K562 (cell line): ENCODE results near the gene STX1A. TPM values are rescaled to one million over a fixed set of nuclear protein-coding genes. Genes with fewer than 3 reads are reported as not detected.

ENCODE experiments used
- ATF1 ChIP-seq, 2 experiments: fragments of 450-650 bp in 1 of 2; IDR thresholded peaks; 2 replicates each; pipeline ENCODE4 v1.6.1; 2016; ENCODE audit warnings: missing compliant biosample characterization in 1 of 2, missing genetic modification characterization in 1 of 2
- DPF2 ChIP-seq: fragments of 450-650 bp; IDR thresholded peaks from 2 replicates; pipeline ENCODE4 v1.6.1; 2016
- ETV1 ChIP-seq: fragments of 450-650 bp; conservative IDR thresholded peaks from 2 replicates; pipeline ENCODE4 v1.6.1; 2016; ENCODE audit warnings: missing genetic modification characterization, control low read depth, low read depth, missing compliant biosample characterization
- HDAC2 ChIP-seq: fragments of 450-650 bp; IDR thresholded peaks from 2 replicates; pipeline ENCODE4 v1.6.1; 2016; ENCODE audit warnings: mild to moderate bottlenecking
- KDM4B ChIP-seq, 2 experiments: fragments of 450-650 bp in 1 of 2; sonication (generic) in 1 of 2; IDR thresholded peaks; 2 replicates each; pipeline ENCODE4 v1.6.1; 2016 to 2017; ENCODE audit warnings: borderline replicate concordance in 2 of 2, antibody characterized with exemption in 1 of 2, low read depth in 1 of 2, mild to moderate bottlenecking in 1 of 2
- MYNN ChIP-seq, 2 experiments: sonication (generic); formaldehyde crosslinking in 1 of 2; IDR thresholded peaks; 2 replicates each; pipeline versions ENCODE4 v1.5.0 to v1.6.1; 2016 to 2020; ENCODE audit warnings: antibody characterized with exemption in 1 of 2, missing genetic modification reagents in 1 of 2
- NRF1 ChIP-seq, 2 experiments: fragments of 450-650 bp; IDR thresholded peaks in 1 of 2; conservative IDR thresholded peaks in 1 of 2; 2 replicates each; pipeline ENCODE4 v1.6.1; 2014; ENCODE audit warnings: mild to moderate bottlenecking in 2 of 2
- RNF2 ChIP-seq: sonication (generic); IDR thresholded peaks from 2 replicates; pipeline ENCODE4 v1.6.1; 2016
- RUNX1 ChIP-seq: sonication (generic); IDR thresholded peaks from 2 replicates; pipeline ENCODE4 v1.6.1; 2016; ENCODE audit warnings: antibody characterized with exemption, low read depth
- polyA plus RNA-seq, 8 experiments: library from polyadenylated mRNA; depleted of rRNA in 4 of 8; stranded (reverse) in 5 of 8; unstranded in 3 of 8; fragments of >200 nt; fragmentation: Nextera tagmentation in 2 of 8; fragmentation: Illumina TruSeq in 1 of 8; extraction: Ambion mirVana in 2 of 8; extraction: Trizol in 1 of 8; gene quantifications; 2 replicates each; pipeline versions ENCODE4 v1.2.1 to v1.2.3, GENCODE V29; 2011 to 2014; ENCODE audit warnings: inconsistent platforms in 1 of 8, missing spikeins in 1 of 8
- total RNA-seq, 7 experiments: library from RNA; depleted of rRNA in 6 of 7; stranded (reverse); fragments of >200 nt in 6 of 7; fragmentation: Illumina TruSeq in 2 of 7; extraction: Trizol in 2 of 7; gene quantifications; 2 replicates each; pipeline versions ENCODE4 v1.2.1 to v1.2.3, GENCODE V29; 2011 to 2021; ENCODE audit warnings: low replicate concordance in 1 of 7
- TF ChIP-seq, protein P1 (sequence below): fragments of 450-650 bp; IDR thresholded peaks from 2 replicates; pipeline ENCODE4 v1.6.1; 2017; ENCODE audit warnings: antibody characterized with exemption, mild to moderate bottlenecking
- TF ChIP-seq, protein P2 (sequence below): fragments of 150-350 bp; IDR thresholded peaks from 2 replicates; pipeline ENCODE4 v1.6.1; 2014; ENCODE audit warnings: low read depth, mild to moderate bottlenecking, low read length, borderline replicate concordance
- TF ChIP-seq, protein P3 (sequence below): fragments of 250-450 bp; sonication (Bioruptor Pico); IDR thresholded peaks from 2 replicates; pipeline ENCODE4 v1.5.0; 2022; ENCODE audit warnings: mild to moderate bottlenecking
- TF ChIP-seq, protein P4 (sequence below), 3 experiments: IDR thresholded peaks in 2 of 3; conservative IDR thresholded peaks in 1 of 3; 2 replicates each; pipeline ENCODE4 v1.5.1; 2011 to 2012; ENCODE audit warnings: low read length in 3 of 3, mild to moderate bottlenecking in 3 of 3, control low read depth in 2 of 3, improper control_type of control experiment in 1 of 3, inconsistent platforms in 1 of 3, low read depth in 1 of 3, mixed read lengths in 1 of 3, moderate library complexity in 1 of 3; ENCODE audit not compliant: insufficient read depth in 2 of 3

Gene STX1A
- total and polyA plus RNA-seq, 9 of the 15 experiments (the other 6 are each of a cell fraction or from before 2014, with no cell fraction given), result 0.04 to 15.1 (median 6.3) TPM

DNA sequence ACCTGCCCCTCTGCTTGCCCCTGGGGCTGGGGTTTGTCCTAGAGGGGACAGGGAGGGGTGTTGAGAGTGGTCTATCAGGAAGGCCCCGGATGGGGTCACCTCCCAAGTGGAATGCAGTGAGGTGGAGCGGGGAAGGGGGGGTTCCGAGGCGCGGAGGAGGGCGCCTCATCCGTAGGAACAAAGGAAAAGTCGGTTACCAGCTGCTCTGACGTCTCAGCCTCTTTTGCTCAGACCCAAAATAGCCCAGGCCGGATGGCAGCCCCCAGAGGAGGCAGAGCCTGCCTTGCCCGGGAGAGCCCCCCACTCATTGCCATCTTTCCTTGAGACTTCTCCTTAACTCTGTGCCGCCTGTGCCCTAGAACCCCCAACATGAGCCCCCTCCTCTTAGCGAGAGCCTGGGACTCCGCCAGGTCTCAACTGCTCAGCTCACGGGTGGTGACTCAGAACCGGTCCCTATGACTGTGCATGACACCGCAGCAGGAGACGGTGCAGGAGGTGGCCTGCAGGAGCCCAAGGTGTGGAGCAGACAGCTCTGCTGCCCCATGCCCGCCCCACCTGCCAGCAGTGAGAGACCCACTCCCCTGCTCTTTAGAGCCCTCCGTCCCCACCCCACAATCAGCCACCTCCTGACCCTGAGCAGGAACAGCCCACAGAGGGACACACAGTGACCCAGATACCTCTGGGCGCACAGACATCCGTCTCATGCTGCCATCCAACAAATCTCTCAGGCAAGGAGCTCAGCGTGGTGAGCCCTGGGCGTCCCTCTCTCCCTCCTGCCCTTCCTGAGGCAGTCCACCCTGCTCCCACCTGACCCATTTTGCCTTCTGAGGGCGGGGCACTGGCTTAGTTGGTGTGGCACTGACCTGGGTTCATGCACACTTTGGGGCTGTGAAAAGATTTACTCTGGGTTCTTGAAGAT lies 13.1 kb downstream of the STX1A start (continued):
- TF ChIP-seq, protein P1, sequence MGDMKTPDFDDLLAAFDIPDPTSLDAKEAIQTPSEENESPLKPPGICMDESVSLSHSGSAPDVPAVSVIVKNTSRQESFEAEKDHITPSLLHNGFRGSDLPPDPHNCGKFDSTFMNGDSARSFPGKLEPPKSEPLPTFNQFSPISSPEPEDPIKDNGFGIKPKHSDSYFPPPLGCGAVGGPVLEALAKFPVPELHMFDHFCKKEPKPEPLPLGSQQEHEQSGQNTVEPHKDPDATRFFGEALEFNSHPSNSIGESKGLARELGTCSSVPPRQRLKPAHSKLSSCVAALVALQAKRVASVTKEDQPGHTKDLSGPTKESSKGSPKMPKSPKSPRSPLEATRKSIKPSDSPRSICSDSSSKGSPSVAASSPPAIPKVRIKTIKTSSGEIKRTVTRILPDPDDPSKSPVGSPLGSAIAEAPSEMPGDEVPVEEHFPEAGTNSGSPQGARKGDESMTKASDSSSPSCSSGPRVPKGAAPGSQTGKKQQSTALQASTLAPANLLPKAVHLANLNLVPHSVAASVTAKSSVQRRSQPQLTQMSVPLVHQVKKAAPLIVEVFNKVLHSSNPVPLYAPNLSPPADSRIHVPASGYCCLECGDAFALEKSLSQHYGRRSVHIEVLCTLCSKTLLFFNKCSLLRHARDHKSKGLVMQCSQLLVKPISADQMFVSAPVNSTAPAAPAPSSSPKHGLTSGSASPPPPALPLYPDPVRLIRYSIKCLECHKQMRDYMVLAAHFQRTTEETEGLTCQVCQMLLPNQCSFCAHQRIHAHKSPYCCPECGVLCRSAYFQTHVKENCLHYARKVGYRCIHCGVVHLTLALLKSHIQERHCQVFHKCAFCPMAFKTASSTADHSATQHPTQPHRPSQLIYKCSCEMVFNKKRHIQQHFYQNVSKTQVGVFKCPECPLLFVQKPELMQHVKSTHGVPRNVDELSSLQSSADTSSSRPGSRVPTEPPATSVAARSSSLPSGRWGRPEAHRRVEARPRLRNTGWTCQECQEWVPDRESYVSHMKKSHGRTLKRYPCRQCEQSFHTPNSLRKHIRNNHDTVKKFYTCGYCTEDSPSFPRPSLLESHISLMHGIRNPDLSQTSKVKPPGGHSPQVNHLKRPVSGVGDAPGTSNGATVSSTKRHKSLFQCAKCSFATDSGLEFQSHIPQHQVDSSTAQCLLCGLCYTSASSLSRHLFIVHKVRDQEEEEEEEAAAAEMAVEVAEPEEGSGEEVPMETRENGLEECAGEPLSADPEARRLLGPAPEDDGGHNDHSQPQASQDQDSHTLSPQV, result peak; percentile 64
- no peak for TF ChIP-seq ETV1 (tag)
- TF ChIP-seq NRF1 (conservative IDR thresholded peaks at IDR 0.05 in 1 of 2, IDR thresholded peaks at IDR 0.05 in 1 of 2), result 0 out of 4 replicates have a peak, but pooled peaks of 1 of the 2 experiments have one; percentile 21
- no peak for TF ChIP-seq MYNN (IDR thresholded peaks at IDR 0.05)
- TF ChIP-seq MYNN (CRISPR knock-in tag; IDR thresholded peaks at IDR 0.05), result no peak
- no peak for TF ChIP-seq ATF1 (CRISPR knock-in tag; IDR thresholded peaks at IDR 0.05)
- TF ChIP-seq ATF1 (tag; IDR thresholded peaks at IDR 0.05), result peak; percentile 50
- TF ChIP-seq RUNX1, result no peak
- TF ChIP-seq HDAC2, result peak; percentile 51; the same call in 1 of the 2 replicates
- TF ChIP-seq KDM4B (IDR thresholded peaks at IDR 0.05; ENCODE audit: borderline replicate concordance in 2 of 2, low read depth in 1 of 2), result no peak
- TF ChIP-seq, protein P2, sequence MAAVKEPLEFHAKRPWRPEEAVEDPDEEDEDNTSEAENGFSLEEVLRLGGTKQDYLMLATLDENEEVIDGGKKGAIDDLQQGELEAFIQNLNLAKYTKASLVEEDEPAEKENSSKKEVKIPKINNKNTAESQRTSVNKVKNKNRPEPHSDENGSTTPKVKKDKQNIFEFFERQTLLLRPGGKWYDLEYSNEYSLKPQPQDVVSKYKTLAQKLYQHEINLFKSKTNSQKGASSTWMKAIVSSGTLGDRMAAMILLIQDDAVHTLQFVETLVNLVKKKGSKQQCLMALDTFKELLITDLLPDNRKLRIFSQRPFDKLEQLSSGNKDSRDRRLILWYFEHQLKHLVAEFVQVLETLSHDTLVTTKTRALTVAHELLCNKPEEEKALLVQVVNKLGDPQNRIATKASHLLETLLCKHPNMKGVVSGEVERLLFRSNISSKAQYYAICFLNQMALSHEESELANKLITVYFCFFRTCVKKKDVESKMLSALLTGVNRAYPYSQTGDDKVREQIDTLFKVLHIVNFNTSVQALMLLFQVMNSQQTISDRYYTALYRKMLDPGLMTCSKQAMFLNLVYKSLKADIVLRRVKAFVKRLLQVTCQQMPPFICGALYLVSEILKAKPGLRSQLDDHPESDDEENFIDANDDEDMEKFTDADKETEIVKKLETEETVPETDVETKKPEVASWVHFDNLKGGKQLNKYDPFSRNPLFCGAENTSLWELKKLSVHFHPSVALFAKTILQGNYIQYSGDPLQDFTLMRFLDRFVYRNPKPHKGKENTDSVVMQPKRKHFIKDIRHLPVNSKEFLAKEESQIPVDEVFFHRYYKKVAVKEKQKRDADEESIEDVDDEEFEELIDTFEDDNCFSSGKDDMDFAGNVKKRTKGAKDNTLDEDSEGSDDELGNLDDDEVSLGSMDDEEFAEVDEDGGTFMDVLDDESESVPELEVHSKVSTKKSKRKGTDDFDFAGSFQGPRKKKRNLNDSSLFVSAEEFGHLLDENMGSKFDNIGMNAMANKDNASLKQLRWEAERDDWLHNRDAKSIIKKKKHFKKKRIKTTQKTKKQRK, result no peak
- TF ChIP-seq, protein P3, sequence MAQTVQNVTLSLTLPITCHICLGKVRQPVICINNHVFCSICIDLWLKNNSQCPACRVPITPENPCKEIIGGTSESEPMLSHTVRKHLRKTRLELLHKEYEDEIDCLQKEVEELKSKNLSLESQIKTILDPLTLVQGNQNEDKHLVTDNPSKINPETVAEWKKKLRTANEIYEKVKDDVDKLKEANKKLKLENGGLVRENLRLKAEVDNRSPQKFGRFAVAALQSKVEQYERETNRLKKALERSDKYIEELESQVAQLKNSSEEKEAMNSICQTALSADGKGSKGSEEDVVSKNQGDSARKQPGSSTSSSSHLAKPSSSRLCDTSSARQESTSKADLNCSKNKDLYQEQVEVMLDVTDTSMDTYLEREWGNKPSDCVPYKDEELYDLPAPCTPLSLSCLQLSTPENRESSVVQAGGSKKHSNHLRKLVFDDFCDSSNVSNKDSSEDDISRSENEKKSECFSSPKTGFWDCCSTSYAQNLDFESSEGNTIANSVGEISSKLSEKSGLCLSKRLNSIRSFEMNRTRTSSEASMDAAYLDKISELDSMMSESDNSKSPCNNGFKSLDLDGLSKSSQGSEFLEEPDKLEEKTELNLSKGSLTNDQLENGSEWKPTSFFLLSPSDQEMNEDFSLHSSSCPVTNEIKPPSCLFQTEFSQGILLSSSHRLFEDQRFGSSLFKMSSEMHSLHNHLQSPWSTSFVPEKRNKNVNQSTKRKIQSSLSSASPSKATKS (CRISPR knock-in tag), result no peak
- peak; percentile 88 for TF ChIP-seq DPF2
- no peak for TF ChIP-seq RNF2
- TF ChIP-seq, protein P4, sequence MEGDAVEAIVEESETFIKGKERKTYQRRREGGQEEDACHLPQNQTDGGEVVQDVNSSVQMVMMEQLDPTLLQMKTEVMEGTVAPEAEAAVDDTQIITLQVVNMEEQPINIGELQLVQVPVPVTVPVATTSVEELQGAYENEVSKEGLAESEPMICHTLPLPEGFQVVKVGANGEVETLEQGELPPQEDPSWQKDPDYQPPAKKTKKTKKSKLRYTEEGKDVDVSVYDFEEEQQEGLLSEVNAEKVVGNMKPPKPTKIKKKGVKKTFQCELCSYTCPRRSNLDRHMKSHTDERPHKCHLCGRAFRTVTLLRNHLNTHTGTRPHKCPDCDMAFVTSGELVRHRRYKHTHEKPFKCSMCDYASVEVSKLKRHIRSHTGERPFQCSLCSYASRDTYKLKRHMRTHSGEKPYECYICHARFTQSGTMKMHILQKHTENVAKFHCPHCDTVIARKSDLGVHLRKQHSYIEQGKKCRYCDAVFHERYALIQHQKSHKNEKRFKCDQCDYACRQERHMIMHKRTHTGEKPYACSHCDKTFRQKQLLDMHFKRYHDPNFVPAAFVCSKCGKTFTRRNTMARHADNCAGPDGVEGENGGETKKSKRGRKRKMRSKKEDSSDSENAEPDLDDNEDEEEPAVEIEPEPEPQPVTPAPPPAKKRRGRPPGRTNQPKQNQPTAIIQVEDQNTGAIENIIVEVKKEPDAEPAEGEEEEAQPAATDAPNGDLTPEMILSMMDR (IDR thresholded peaks at IDR 0.05 in 2 of 3, conservative IDR thresholded peaks at IDR 0.05 in 1 of 3; ENCODE audit: insufficient read depth in 2 of 3, low read depth in 1 of 3, low read length in 3 of 3), result no peak
